AG04450 (cell line): Measurements from ENCODE around the gene XRN1. TPM values are rescaled to one million over a fixed set of nuclear protein-coding genes. Genes with fewer than 3 reads are reported as not detected.

Source experiments
- CTCF ChIA-PET: fragments of 300-600, 350-600 bp; formaldehyde crosslinking; extraction: SDS; loops from one replicate; lab custom pipeline; 2022; ENCODE audit warnings: antibody characterized with exemption, inconsistent platforms; lab: Charles Lee
- POLR2A ChIA-PET: fragments of 350-600 bp; formaldehyde crosslinking; extraction: SDS; loops from one replicate; lab custom pipeline; 2021; ENCODE audit warnings: antibody characterized with exemption, inconsistent platforms; lab: Yijun Ruan, JAX
- DNase-seq: peaks from one replicate; pipeline ENCODE4 v3.0.0-alpha.2; 2011; ENCODE audit warnings: low read depth, low spot score
- H3K27ac ChIP-seq: one replicate; pipeline ENCODE4 v1.5.1; 2012; ENCODE audit warnings: low read depth, low read length, control low read depth
- H3K27me3 ChIP-seq: one replicate; pipeline ENCODE4 v1.6.0; 2012; ENCODE audit warnings: low read length; ENCODE audit not compliant: control insufficient read depth, insufficient read depth
- H3K4me3 ChIP-seq: 2 replicates; pipeline ENCODE4 v1.5.1; 2011; ENCODE audit warnings: mild to moderate bottlenecking, low read depth, low read length, control low read depth
- H3K9me3 ChIP-seq: 2 replicates; pipeline ENCODE4 v1.5.1; 2012; ENCODE audit warnings: low read length; ENCODE audit not compliant: control insufficient read depth, insufficient read depth
- polyA plus RNA-seq: library from polyadenylated mRNA; depleted of rRNA; stranded (reverse); fragments of >200 nt; gene quantifications from 2 replicates; pipeline ENCODE4 v1.2.3, GENCODE V29; 2011
- TF ChIP-seq, protein P1 (sequence below): IDR thresholded peaks from 2 replicates; pipeline ENCODE4 v1.5.1; 2011; ENCODE audit warnings: low read depth, low read length, control low read depth, inconsistent platforms

Gene XRN1
- polyA plus RNA-seq, 1 experiment, result 36.9 TPM

DNA sequence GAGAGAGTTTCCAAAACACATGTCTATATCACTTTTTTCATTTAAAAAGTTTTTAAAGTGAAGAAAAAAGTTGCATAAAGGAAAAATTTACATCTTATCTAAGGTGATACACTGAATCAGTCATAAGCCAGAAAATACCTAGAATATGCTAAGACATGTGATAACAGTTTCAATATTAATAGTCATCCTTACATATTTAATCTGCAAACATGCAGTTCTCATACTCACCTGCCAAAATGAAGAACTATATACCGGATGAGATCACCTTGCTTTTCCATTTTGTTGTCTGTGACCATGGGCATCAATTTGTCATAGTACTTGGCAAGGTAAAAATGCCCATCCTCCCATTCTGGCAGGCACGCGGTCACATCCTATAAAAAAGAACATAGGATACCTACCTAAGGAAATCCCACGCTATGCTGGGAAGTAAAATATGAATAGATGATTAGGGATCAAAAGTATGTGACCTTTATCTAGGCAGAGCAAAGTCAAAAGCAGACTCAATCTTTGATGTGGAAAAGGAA, 37.1 kb upstream of the XRN1 start:
- Histone ChIP-seq H3K9me3 (peaks cover 16% of the 10 kb centered on the region), H3K27me3 (no peaks in the 10 kb centered on the region), H3K4me3 (no peak overlapping the region), H3K27ac (no peak overlapping the region)
- DNase-seq, result no peak
- ChIA-PET POLR2A (no interaction called here), CTCF (no interaction called here)
- TF ChIP-seq, protein P1, sequence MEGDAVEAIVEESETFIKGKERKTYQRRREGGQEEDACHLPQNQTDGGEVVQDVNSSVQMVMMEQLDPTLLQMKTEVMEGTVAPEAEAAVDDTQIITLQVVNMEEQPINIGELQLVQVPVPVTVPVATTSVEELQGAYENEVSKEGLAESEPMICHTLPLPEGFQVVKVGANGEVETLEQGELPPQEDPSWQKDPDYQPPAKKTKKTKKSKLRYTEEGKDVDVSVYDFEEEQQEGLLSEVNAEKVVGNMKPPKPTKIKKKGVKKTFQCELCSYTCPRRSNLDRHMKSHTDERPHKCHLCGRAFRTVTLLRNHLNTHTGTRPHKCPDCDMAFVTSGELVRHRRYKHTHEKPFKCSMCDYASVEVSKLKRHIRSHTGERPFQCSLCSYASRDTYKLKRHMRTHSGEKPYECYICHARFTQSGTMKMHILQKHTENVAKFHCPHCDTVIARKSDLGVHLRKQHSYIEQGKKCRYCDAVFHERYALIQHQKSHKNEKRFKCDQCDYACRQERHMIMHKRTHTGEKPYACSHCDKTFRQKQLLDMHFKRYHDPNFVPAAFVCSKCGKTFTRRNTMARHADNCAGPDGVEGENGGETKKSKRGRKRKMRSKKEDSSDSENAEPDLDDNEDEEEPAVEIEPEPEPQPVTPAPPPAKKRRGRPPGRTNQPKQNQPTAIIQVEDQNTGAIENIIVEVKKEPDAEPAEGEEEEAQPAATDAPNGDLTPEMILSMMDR, result no peak

DNA sequence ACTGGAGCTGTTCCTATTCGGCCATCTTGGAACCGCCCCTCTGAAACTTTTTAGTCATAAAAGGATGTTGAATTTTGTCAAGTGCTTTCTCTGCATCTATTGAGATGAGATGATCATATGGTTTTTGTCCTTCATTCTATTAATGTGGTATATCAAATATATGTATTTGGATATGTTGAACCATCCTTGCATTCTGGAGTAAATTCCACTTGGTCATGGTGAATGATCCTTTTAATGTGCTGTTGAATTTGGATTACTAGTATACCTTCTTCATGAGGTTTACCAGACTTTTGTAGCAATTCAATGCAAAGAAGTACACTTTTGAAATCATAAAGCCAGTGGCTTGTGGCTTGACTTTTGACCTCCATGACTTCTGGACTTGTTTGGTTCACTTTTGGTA, 33.4 kb upstream of the XRN1 start:
- POLR2A ChIA-PET, result no interaction called here
- peaks cover 16% of the 10 kb centered on the region for H3K9me3 ChIP-seq
- no peaks in the 10 kb centered on the region for H3K27me3 ChIP-seq
- no peak overlapping the region for H3K4me3 ChIP-seq
- no peak overlapping the region for H3K27ac ChIP-seq
- DNase-seq, result no peak
- CTCF ChIA-PET, result no interaction called here
- TF ChIP-seq, protein P1, result no peak

DNA sequence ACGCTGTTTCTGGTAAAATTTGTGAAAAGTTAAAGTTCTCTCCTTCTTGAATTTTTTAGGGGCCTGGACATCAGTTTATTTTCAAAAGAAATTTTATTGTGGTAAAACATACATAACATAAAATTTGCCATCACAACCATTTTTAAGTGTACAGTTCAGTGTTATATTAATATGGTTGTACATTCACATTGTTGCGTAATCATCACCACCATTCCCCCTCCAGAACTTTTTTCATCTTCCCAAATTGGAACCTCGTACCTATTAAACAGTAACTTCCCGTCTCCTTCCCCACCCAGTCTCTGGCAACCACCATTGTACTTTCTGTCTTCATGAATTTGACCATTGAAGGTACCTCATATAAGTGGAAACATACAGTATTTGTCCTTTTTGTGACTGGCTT, 23.0 kb upstream of the XRN1 start:
- H3K27me3 ChIP-seq, result no peaks in the 10 kb centered on the region
- TF ChIP-seq, protein P1, result no peak
- H3K9me3 ChIP-seq, result peaks cover 4% of the 10 kb centered on the region
- H3K27ac ChIP-seq, result no peak overlapping the region
- ChIA-PET POLR2A (no interaction called here), CTCF (no interaction called here)
- no peak for DNase-seq
- H3K4me3 ChIP-seq, result no peak overlapping the region

DNA sequence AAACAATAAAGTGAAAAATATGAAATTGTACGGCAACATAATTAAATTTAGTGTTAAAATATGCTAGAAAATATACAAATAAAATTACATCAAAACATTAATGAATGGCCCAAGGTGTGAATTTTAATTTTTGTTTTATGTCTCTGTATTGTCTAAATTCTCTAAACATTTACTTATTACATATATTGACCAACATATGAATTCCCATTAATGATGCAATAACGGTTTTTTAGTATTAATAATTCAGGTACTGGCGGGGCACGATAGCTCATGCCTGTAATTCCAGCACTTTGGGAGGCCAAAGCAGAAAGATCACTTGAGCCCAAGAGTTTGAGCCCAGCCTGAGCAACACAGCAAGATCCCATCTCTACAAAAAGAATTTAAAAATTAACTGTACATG, 20.6 kb upstream of the XRN1 start:
- no peak for DNase-seq
- TF ChIP-seq, protein P1, result no peak
- ChIA-PET POLR2A (no interaction called here), CTCF (no interaction called here)
- Histone ChIP-seq H3K27me3 (no peaks in the 10 kb centered on the region), H3K4me3 (no peak overlapping the region), H3K27ac (no peak overlapping the region), H3K9me3 (peaks cover 2% of the 10 kb centered on the region)

DNA sequence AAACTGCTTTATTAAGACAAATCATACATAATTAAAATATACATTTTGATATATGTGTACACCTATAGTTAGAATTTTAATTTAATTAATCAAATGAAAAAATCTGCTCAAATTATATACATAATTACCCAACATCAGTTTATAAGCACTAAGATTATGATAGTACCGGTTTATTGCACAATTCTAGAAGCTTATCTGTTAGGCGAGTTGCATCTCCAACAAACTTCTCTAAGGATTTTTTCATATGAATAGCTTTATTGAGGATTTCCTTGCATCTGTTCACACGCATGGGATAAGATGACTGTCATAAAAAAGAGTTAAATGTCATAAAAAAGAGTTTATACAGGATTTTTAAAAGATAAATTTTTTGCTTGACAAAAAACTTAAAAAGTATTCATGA, 19.9 kb upstream of the XRN1 start:
- no peak overlapping the region for H3K4me3 ChIP-seq
- no peaks in the 10 kb centered on the region for H3K27me3 ChIP-seq
- TF ChIP-seq, protein P1, result no peak
- DNase-seq, result no peak
- POLR2A ChIA-PET, result no interaction called here
- H3K9me3 ChIP-seq, result no peaks in the 10 kb centered on the region
- H3K27ac ChIP-seq, result no peak overlapping the region
- CTCF ChIA-PET, result no interaction called here
